Astrocyte (in vitro differentiated cells and primary cell): ENCODE measurements around the gene ERF. TPM values are rescaled to one million over a fixed set of nuclear protein-coding genes. Genes with fewer than 3 reads are reported as not detected.

ENCODE experiments used
- DNase-seq: peaks from one replicate; pipeline ENCODE4 v3.0.0-alpha.2; 2010; ENCODE audit warnings: low read depth
- FAIRE-seq: peaks from 2 replicates; lab custom pipeline; 2011; peaks lifted over from hg19 to GRCh38; lab: Jason Lieb, UNC
- H2AFZ ChIP-seq: 2 replicates; pipeline ENCODE4 v1.6.0; 2012; ENCODE audit warnings: low read depth, low read length, inconsistent platforms
- H3K27ac ChIP-seq: 2 replicates; pipeline ENCODE4 v1.5.1; 2011; ENCODE audit warnings: low read depth, low read length, inconsistent platforms
- H3K27me3 ChIP-seq: 2 replicates; pipeline ENCODE4 v1.6.0; 2011; ENCODE audit warnings: low read length, inconsistent platforms; ENCODE audit not compliant: insufficient read depth
- H3K36me3 ChIP-seq: 2 replicates; pipeline ENCODE4 v1.5.1; 2011; ENCODE audit warnings: low read length, inconsistent platforms; ENCODE audit not compliant: insufficient read depth
- H3K4me1 ChIP-seq: 2 replicates; pipeline ENCODE4 v1.5.1; 2011; ENCODE audit warnings: low read length, inconsistent platforms; ENCODE audit not compliant: insufficient read depth
- H3K4me2 ChIP-seq: 2 replicates; pipeline ENCODE4 v1.6.0; 2012; ENCODE audit warnings: low read length, inconsistent platforms
- H3K4me3 ChIP-seq: 2 replicates; pipeline ENCODE4 v1.5.1; 2011; ENCODE audit warnings: low read depth, mild to moderate bottlenecking, low read length, inconsistent platforms; ENCODE audit not compliant: insufficient read depth
- H3K79me2 ChIP-seq: 2 replicates; pipeline ENCODE4 v1.6.0; 2012; ENCODE audit warnings: mild to moderate bottlenecking, low read length, inconsistent platforms; ENCODE audit not compliant: insufficient read depth
- H3K9ac ChIP-seq: 2 replicates; pipeline ENCODE4 v1.6.0; 2012; ENCODE audit warnings: mild to moderate bottlenecking, low read length, inconsistent platforms
- H3K9me3 ChIP-seq: 2 replicates; pipeline ENCODE4 v1.5.1; 2012; ENCODE audit warnings: low read depth, mild to moderate bottlenecking, low read length, inconsistent platforms; ENCODE audit not compliant: insufficient read depth
- H4K20me1 ChIP-seq: 2 replicates; pipeline ENCODE4 v1.6.0; 2012; ENCODE audit warnings: low read length, inconsistent platforms; ENCODE audit not compliant: insufficient read depth
- H3K27ac Mint-ChIP-seq: one replicate; pipeline ENCODE4 v1.8.0; 2021; ENCODE audit warnings: mild to moderate bottlenecking, mixed read lengths; ENCODE audit not compliant: unreplicated experiment
- H3K27me3 Mint-ChIP-seq: one replicate; pipeline ENCODE4 v1.8.0; 2021; ENCODE audit warnings: low read depth, mixed read lengths; ENCODE audit not compliant: unreplicated experiment
- H3K36me3 Mint-ChIP-seq: one replicate; pipeline ENCODE4 v1.8.0; 2021; ENCODE audit warnings: low read depth, mixed read lengths; ENCODE audit not compliant: unreplicated experiment
- H3K4me1 Mint-ChIP-seq: one replicate; pipeline ENCODE4 v1.8.0; 2021; ENCODE audit warnings: low read depth, mixed read lengths; ENCODE audit not compliant: unreplicated experiment
- H3K4me3 Mint-ChIP-seq: one replicate; pipeline ENCODE4 v1.8.0; 2021; ENCODE audit warnings: mild to moderate bottlenecking, moderate library complexity, mixed read lengths; ENCODE audit not compliant: unreplicated experiment
- H3K9me3 Mint-ChIP-seq: one replicate; pipeline ENCODE4 v1.8.0; 2021; ENCODE audit warnings: mild to moderate bottlenecking, mixed read lengths; ENCODE audit not compliant: unreplicated experiment
- EZH2 ChIP-seq: IDR thresholded peaks from 2 replicates; pipeline ENCODE4 v1.6.1; 2012; ENCODE audit warnings: mild to moderate bottlenecking, low read length, inconsistent platforms; ENCODE audit not compliant: insufficient read depth
- total RNA-seq: library from RNA; stranded (reverse); gene quantifications from 2 replicates; pipeline ENCODE4 v1.2.1, GENCODE V29; 2021
- TF ChIP-seq, protein P1 (sequence below): IDR thresholded peaks from 2 replicates; pipeline ENCODE4 v1.5.1; 2011; ENCODE audit warnings: low read depth, mild to moderate bottlenecking, inconsistent platforms, low read length, moderate library complexity; ENCODE audit not compliant: insufficient read depth

The ERF gene
- total RNA-seq, 1 donor from 2014 or later, result 108 TPM

DNA sequence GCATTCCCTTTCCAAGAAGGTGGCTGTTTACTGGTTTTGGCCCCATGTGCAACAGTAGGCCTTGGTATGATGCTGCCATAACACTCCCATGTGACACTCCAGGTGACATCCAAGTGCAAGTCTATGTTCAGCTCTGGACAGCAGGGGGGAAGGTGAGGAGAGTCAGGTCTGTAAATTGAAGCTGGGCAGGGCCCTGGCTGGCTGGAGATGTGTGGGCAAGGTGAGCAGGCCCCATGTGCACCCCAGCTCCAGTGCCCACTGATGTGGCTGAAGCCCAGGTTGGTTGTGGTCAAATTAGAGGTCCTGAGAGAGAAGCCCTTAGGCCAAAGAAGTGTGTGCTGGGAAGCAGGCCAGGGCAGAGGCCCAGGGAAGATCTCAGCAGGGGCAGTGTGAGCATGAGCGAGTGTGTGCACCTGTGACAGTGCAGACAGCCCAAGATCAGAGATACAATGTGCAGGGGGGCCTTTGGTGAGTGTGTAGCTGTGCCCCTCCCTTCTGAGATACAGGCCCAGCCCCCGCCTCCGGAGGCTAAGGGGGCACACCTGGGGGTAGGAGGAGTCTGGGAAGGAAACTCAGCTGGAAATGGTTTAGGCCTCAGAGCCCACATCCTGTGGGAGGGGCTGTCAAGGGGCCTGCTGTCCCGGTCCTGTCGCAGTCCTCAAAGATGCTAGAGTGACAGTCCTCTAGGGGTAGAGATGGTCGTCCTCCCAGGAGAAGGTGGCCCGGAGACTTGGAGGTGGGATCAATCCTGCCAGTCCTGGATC lies 56.1 kb downstream of the ERF start:
- Histone ChIP-seq H4K20me1 (peaks cover 43% of the 10 kb centered on the region), H3K36me3 (peaks cover 10% of the 10 kb centered on the region), H3K27ac (no peak overlapping the region), H3K4me2 (no peak overlapping the region), H3K4me3 (no peak overlapping the region), H3K79me2 (peaks cover 22% of the 10 kb centered on the region), H2AFZ (no peak overlapping the region), H3K9me3 (no peaks in the 10 kb centered on the region), H3K27me3 (no peaks in the 10 kb centered on the region), H3K9ac (no peak overlapping the region), H3K4me1 (no peaks in the 10 kb centered on the region)
- Mint-ChIP-seq H3K36me3 (peaks cover 32% of the 10 kb centered on the region), H3K4me1 (peaks cover 6% of the 10 kb centered on the region), H3K27me3 (no peaks in the 10 kb centered on the region), H3K4me3 (no peak overlapping the region), H3K27ac (peak overlapping the region; percentile 59), H3K9me3 (peaks cover 3% of the 10 kb centered on the region)
- TF ChIP-seq, protein P1, sequence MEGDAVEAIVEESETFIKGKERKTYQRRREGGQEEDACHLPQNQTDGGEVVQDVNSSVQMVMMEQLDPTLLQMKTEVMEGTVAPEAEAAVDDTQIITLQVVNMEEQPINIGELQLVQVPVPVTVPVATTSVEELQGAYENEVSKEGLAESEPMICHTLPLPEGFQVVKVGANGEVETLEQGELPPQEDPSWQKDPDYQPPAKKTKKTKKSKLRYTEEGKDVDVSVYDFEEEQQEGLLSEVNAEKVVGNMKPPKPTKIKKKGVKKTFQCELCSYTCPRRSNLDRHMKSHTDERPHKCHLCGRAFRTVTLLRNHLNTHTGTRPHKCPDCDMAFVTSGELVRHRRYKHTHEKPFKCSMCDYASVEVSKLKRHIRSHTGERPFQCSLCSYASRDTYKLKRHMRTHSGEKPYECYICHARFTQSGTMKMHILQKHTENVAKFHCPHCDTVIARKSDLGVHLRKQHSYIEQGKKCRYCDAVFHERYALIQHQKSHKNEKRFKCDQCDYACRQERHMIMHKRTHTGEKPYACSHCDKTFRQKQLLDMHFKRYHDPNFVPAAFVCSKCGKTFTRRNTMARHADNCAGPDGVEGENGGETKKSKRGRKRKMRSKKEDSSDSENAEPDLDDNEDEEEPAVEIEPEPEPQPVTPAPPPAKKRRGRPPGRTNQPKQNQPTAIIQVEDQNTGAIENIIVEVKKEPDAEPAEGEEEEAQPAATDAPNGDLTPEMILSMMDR, result no peak
- no peak for TF ChIP-seq EZH2
- no peak for FAIRE-seq
- no peak for DNase-seq

Other genes starting within 250 kb of the ERF start
- gene GRIK5, start 184.9 kb downstream of the ERF start, total RNA-seq, result 9.2 and 12.1 TPM in 2 replicates
- gene ZNF574, start 179.0 kb downstream of the ERF start, total RNA-seq, result 20.0 and 20.2 TPM in 2 replicates
- gene POU2F2, start 122.7 kb downstream of the ERF start, total RNA-seq, result 7.7 and 8.3 TPM in 2 replicates
- 24.4 and 26.1 TPM in 2 replicates for gene DEDD2, start 37.5 kb downstream of the ERF start, total RNA-seq
- 20.2 and 21.6 TPM in 2 replicates for gene ZNF526, start 34.8 kb downstream of the ERF start, total RNA-seq
- 49.5 and 50.3 TPM in 2 replicates for gene GSK3A, start 12.5 kb downstream of the ERF start, total RNA-seq
- gene CIC, start 14.1 kb upstream of the ERF start, total RNA-seq, result 73.4 and 78.5 TPM in 2 replicates
- 1.3 and 1.4 TPM in 2 replicates for gene PRR19, start 47.0 kb upstream of the ERF start, total RNA-seq
- gene PAFAH1B3, start 47.5 kb upstream of the ERF start, total RNA-seq, result 44.1 and 51.8 TPM in 2 replicates
- 0.70 TPM in 1 of 2 replicates, not detected in the other for gene TMEM145, start 58.2 kb upstream of the ERF start, total RNA-seq
- gene MEGF8, start 70.5 kb upstream of the ERF start, total RNA-seq, result 42.0 and 45.7 TPM in 2 replicates
- 0.61 and 2.5 TPM in 2 replicates for gene CNFN, start 135.2 kb upstream of the ERF start, total RNA-seq
- gene LIPE, start 172.3 kb upstream of the ERF start, total RNA-seq, result 1.3 and 2.0 TPM in 2 replicates
- gene CXCL17, start 187.8 kb upstream of the ERF start, total RNA-seq, result not detected in 2 replicates